Neutrophil (primary cell): ENCODE data around the gene NSUN2.

Experiments used
- H3K27ac ChIP-seq: fragments of 200-600 bp; sonication (generic); 2 replicates; pipeline ENCODE4 v1.5.1; 2016; ENCODE audit warnings: mild to moderate bottlenecking, moderate library complexity
- H3K27me3 ChIP-seq: fragments of 200-600 bp; sonication (generic); 2 replicates; pipeline ENCODE4 v1.6.0; 2016; ENCODE audit warnings: mild to moderate bottlenecking
- H3K36me3 ChIP-seq: fragments of 200-600 bp; sonication (generic); 2 replicates; pipeline ENCODE4 v1.5.1; 2017
- H3K4me1 ChIP-seq, 2 experiments: fragments of 200-600 bp in 1 of 2; sonication (generic) in 1 of 2; 1 replicate in 1 of 2; 2 replicates in 1 of 2; pipeline versions ENCODE4 v1.5.1 to v1.6.1; 2013 to 2016; ENCODE audit warnings: low read depth in 1 of 2, low read length in 1 of 2, mild to moderate bottlenecking in 1 of 2, moderate library complexity in 1 of 2; ENCODE audit not compliant: control insufficient read depth in 1 of 2, insufficient read depth in 1 of 2
- H3K4me3 ChIP-seq, 2 experiments: fragments of 200-600 bp in 1 of 2; sonication (generic) in 1 of 2; 1 replicate in 1 of 2; 2 replicates in 1 of 2; pipeline ENCODE4 v1.5.1; 2013 to 2016; ENCODE audit warnings: low read depth in 1 of 2, low read length in 1 of 2, mild to moderate bottlenecking in 1 of 2, moderate library complexity in 1 of 2
- H3K9me3 ChIP-seq: fragments of 200-600 bp; sonication (generic); 2 replicates; pipeline ENCODE4 v1.5.1; 2016
- CTCF ChIP-seq: fragments of 200-600 bp; sonication (generic); IDR thresholded peaks from 2 replicates; pipeline ENCODE4 v1.5.1; 2016; ENCODE audit warnings: antibody characterized with exemption

Gene NSUN2

GRCh38 chr5:6634788-6635430, 2.1 kb upstream of the NSUN2 start:
- Histone ChIP-seq H3K27ac (no peak overlapping the region), H3K36me3 (peaks cover 11% of the 10 kb centered on the region), H3K9me3 (no peaks in the 10 kb centered on the region), H3K4me1 (peaks cover 33 to 37% of the 10 kb centered on the region in 2 experiments), H3K27me3 (peaks cover 28% of the 10 kb centered on the region), H3K4me3 (no peak overlapping the region)
- no peak for TF ChIP-seq CTCF

GRCh38 chr5:6634306-6634705, 1.5 kb upstream of the NSUN2 start:
- Histone ChIP-seq H3K4me3 (peak overlapping the region; percentile 77 to 89), H3K4me1 (peaks cover 33 to 37% of the 10 kb centered on the region in 2 experiments), H3K9me3 (no peaks in the 10 kb centered on the region), H3K27me3 (peaks cover 28% of the 10 kb centered on the region), H3K27ac (no peak overlapping the region), H3K36me3 (peaks cover 17% of the 10 kb centered on the region)
- TF ChIP-seq CTCF, result no peak

GRCh38 chr5:6633469-6634245, 813 bp upstream of the NSUN2 start:
- Histone ChIP-seq H3K4me3 (peak overlapping the region; percentile 77 to 89), H3K36me3 (peaks cover 18% of the 10 kb centered on the region), H3K27me3 (peaks cover 24% of the 10 kb centered on the region), H3K9me3 (no peaks in the 10 kb centered on the region), H3K4me1 (peaks cover 31 to 32% of the 10 kb centered on the region in 2 experiments), H3K27ac (peak overlapping the region; percentile 93)
- no peak for TF ChIP-seq CTCF

GRCh38 chr5:6632324-6632887, 438 bp downstream of the NSUN2 start:
- peak overlapping the region; percentile 77 to 89 for H3K4me3 ChIP-seq
- H3K9me3 ChIP-seq, result no peaks in the 10 kb centered on the region
- H3K4me1 ChIP-seq, result peaks cover 19 to 22% of the 10 kb centered on the region in 2 experiments
- peak overlapping the region; percentile 93 for H3K27ac ChIP-seq
- peaks cover 24% of the 10 kb centered on the region for H3K27me3 ChIP-seq
- H3K36me3 ChIP-seq, result peaks cover 18% of the 10 kb centered on the region
- TF ChIP-seq CTCF, result no peak

- no peak for TF ChIP-seq CTCF
- no peak overlapping the region for H3K4me3 ChIP-seq
- H3K36me3 ChIP-seq, result peaks cover 18% of the 10 kb centered on the region
- no peak overlapping the region for H3K27ac ChIP-seq
- peaks cover 24% of the 10 kb centered on the region for H3K27me3 ChIP-seq
- H3K4me1 ChIP-seq, result peaks cover 19 to 22% of the 10 kb centered on the region in 2 experiments
- no peaks in the 10 kb centered on the region for H3K9me3 ChIP-seq
Measured at GRCh38 chr5:6631441-6631840, 1.4 kb downstream of the NSUN2 start.
